ENCODE measurements around the gene GPR22.

Gene GPR22

DNA sequence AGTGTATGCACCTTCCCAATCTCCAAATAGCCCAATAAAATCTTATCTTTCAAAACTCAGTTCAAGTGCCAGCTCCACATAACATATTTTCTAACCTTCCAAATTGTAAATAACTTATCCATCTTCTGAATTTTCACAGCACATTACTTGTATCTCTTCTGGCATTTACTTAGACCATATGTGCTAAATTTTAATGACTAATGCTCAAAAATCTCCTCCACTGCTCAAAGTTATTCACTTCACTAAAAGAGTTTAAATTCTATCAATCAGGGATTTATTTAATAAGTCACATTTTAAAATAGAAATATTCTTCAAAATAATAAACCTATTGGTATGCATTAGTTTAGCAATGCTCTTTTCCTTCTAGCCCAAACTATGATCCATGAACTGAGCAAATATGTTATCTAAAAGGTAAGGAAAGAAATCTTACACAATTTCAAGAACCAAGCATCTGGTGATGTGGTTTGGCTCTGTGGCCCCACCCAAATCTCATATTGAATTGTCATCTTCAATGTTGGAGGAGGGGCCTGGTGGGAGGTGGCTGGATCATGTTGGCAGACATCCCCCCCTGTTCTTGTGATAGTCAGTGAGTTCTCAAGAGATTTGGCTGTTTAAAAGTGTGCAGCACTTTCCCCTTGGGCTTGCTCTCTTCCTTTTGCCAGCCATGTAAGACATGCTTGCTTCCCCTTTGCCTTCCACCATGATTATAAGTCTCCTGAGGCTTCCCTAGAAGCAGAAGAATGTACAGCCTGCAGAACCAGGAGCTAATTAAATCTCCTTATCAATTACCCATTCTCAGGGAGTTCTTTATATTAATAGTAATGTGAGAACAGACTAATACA, 28.1 kb upstream of the GPR22 start:
- TF ChIP-seq CTCF (IDR thresholded peaks at IDR 0.05; ENCODE audit: low read depth, low read length) = no peak
- H3K4me3 ChIP-seq (ENCODE audit: low read depth, low read length) = no peak overlapping the region
- no peak for DNase-seq (ENCODE audit: low read depth, low spot score)
- in situ Hi-C loops (cut with HindIII; ENCODE audit: low sequenced_read_pairs) = no loop called here

GRCh38 chr7:107442678-107443077, 27.2 kb upstream of the GPR22 start:
- in situ Hi-C loops (cut with HindIII; ENCODE audit: low sequenced_read_pairs) = no loop called here
- no peak for DNase-seq (ENCODE audit: low read depth, low spot score)

GRCh38 chr7:107446531-107446930, 23.3 kb upstream of the GPR22 start:
- no peak for TF ChIP-seq CTCF (IDR thresholded peaks at IDR 0.05; ENCODE audit: low read depth, low read length)
- no peak overlapping the region for H3K4me3 ChIP-seq (ENCODE audit: low read depth, low read length)
- in situ Hi-C loops (cut with HindIII; ENCODE audit: low sequenced_read_pairs) = no loop called here
- peak; percentile 47 for DNase-seq (ENCODE audit: low read depth, low spot score)

More at GRCh38 chr7:107442678-107443077, 27.2 kb upstream of the GPR22 start:
- no peak overlapping the region for H3K4me3 ChIP-seq (ENCODE audit: low read depth, low read length)
- TF ChIP-seq CTCF (IDR thresholded peaks at IDR 0.05; ENCODE audit: low read depth, low read length) = no peak

- no peak for TF ChIP-seq CTCF (IDR thresholded peaks at IDR 0.05; ENCODE audit: low read depth, low read length)
- in situ Hi-C loops (cut with HindIII; ENCODE audit: low sequenced_read_pairs) = no loop called here
- DNase-seq (ENCODE audit: low read depth, low spot score) = peak; percentile 13
Observed at GRCh38 chr7:107446988-107447387, 22.9 kb upstream of the GPR22 start.

DNA sequence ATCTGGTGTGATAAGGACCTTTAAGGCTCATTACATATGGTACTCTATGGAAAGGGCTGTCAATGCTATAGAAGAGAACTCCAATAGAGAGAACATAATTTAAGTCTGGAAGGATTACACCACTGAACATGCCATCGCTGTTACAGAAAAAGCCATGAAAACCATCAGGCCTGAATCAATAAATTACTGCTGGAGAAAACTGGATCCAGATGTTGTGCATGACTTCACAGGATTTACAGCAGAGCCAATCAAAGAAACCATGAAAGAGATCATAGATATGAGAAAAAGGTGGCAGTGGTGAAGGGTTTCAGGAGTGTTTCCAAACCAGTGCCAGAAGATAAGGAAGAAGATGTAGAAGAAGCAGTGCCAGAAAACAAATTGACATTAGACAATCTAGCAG, 18.9 kb upstream of the GPR22 start:
- no peak for DNase-seq (ENCODE audit: low read depth, low spot score)
- H3K4me3 ChIP-seq (ENCODE audit: low read depth, low read length) = no peak overlapping the region
- in situ Hi-C loops (cut with HindIII; ENCODE audit: low sequenced_read_pairs) = no loop called here
- no peak for TF ChIP-seq CTCF (IDR thresholded peaks at IDR 0.05; ENCODE audit: low read depth, low read length)

More at GRCh38 chr7:107446988-107447387, 22.9 kb upstream of the GPR22 start:
- no peak overlapping the region for H3K4me3 ChIP-seq (ENCODE audit: low read depth, low read length)

GRCh38 chr7:107453388-107453787, 16.5 kb upstream of the GPR22 start:
- in situ Hi-C loops (cut with HindIII; ENCODE audit: low sequenced_read_pairs) = no loop called here
- no peak for TF ChIP-seq CTCF (IDR thresholded peaks at IDR 0.05; ENCODE audit: low read depth, low read length)
- DNase-seq (ENCODE audit: low read depth, low spot score) = no peak
- H3K4me3 ChIP-seq (ENCODE audit: low read depth, low read length) = no peak overlapping the region

Data from astrocyte of the spinal cord (primary cell).